OCI-LY7 (cell line): ENCODE results near the gene ATP5F1B. TPM values are rescaled to one million over a fixed set of nuclear protein-coding genes. Genes with fewer than 3 reads are reported as not detected.
A peak's percentile ranks its signal among the peaks of the same experiment; 100 is the strongest.

Experiments
- BruUV-seq: library from RNA; stranded (reverse); fragments of 400-500 nt; replicated peaks from 2 replicates; lab custom pipeline; 2021; lab: Mats Ljungman, UMichigan
- CTCF ChIA-PET: fragments of 300-600 bp; sonication (Branson Sonifier 250); formaldehyde crosslinking; loops from one replicate; lab custom pipeline; 2022; ENCODE audit warnings: antibody characterized with exemption; ENCODE audit not compliant: unreplicated experiment; lab: Charles Lee
- POLR2A ChIA-PET: fragments of 300-600 bp; sonication (Branson Sonifier 250); formaldehyde crosslinking; loops from one replicate; lab custom pipeline; 2022; ENCODE audit warnings: antibody characterized with exemption; lab: Charles Lee
- DNase-seq: peaks from one replicate; pipeline ENCODE4 v3.0.0-alpha.2; 2015; ENCODE audit warnings: low spot score
- H2AFZ ChIP-seq: fragments of 200-600 bp; sonication (generic), shearing (Covaris generic); 2 replicates; pipeline ENCODE4 v1.6.1; 2014; ENCODE audit warnings: mild to moderate bottlenecking, antibody characterized with exemption, low read length, moderate library complexity
- H3K27ac ChIP-seq: fragments of 200-600 bp; sonication (generic); 2 replicates; pipeline ENCODE4 v1.5.1; 2014; ENCODE audit warnings: mixed run types, low read depth, mild to moderate bottlenecking, moderate library complexity, low read length, inconsistent platforms; ENCODE audit not compliant: poor library complexity, severe bottlenecking
- H3K36me3 ChIP-seq: fragments of 200-600 bp; sonication (generic); 2 replicates; pipeline ENCODE4 v1.6.1; 2014; ENCODE audit warnings: mild to moderate bottlenecking, antibody characterized with exemption, low read length, moderate library complexity, mixed read lengths; ENCODE audit not compliant: insufficient read depth
- H3K4me1 ChIP-seq: fragments of 200-600 bp; sonication (generic); 2 replicates; pipeline ENCODE4 v1.5.1; 2014; ENCODE audit warnings: mild to moderate bottlenecking, low read length; ENCODE audit not compliant: insufficient read depth, poor library complexity, severe bottlenecking
- H3K4me2 ChIP-seq: fragments of 200-600 bp; sonication (generic); 2 replicates; pipeline ENCODE4 v1.6.1; 2014; ENCODE audit warnings: mild to moderate bottlenecking, low read length
- H3K4me3 ChIP-seq: fragments of 200-600 bp; sonication (generic); 2 replicates; pipeline ENCODE4 v1.5.1; 2014; ENCODE audit warnings: mild to moderate bottlenecking, low read depth, low read length; ENCODE audit not compliant: poor library complexity, severe bottlenecking
- H3K79me2 ChIP-seq: fragments of 200-600 bp; sonication (generic); 2 replicates; pipeline ENCODE4 v1.6.1; 2016; ENCODE audit warnings: low read depth, mild to moderate bottlenecking, low read length, moderate library complexity, mixed read lengths; ENCODE audit not compliant: insufficient read depth
- H3K9me2 ChIP-seq: fragments of 200-600 bp; sonication (generic); 2 replicates; pipeline ENCODE4 v1.6.1; 2016; ENCODE audit warnings: mild to moderate bottlenecking, low read length, mixed read lengths; ENCODE audit not compliant: insufficient read depth
- H3K9me3 ChIP-seq: fragments of 200-600 bp; sonication (generic); 2 replicates; pipeline ENCODE4 v1.6.1; 2014; ENCODE audit warnings: mild to moderate bottlenecking, mixed run types, low read length, mixed read lengths
- H4K20me1 ChIP-seq: fragments of 200-600 bp; sonication (generic); 2 replicates; pipeline ENCODE4 v1.6.1; 2014; ENCODE audit warnings: mild to moderate bottlenecking, antibody characterized with exemption, low read length, moderate library complexity, mixed read lengths; ENCODE audit not compliant: insufficient read depth
- EZH2phosphoT487 ChIP-seq: fragments of 200-600 bp; sonication (generic); IDR thresholded peaks from 2 replicates; pipeline ENCODE4 v1.6.1; 2018; ENCODE audit warnings: low read depth, borderline replicate concordance, mild to moderate bottlenecking, mixed run types, antibody characterized with exemption, low read length, moderate library complexity, mixed read lengths
- intact Hi-C: fragments of 100-400 bp; cut with micrococcal nuclease; formaldehyde crosslinking; loops from one replicate; pipeline ENCODE4 v1.10.0; 2022; ENCODE audit not compliant: unreplicated experiment
- total RNA-seq, 2 experiments: library from RNA; depleted of rRNA in 1 of 2; stranded (reverse); fragments of >200 nt in 1 of 2; shearing (Covaris generic) in 1 of 2; gene quantifications; 2 replicates each; pipeline ENCODE4 v1.2.3, GENCODE V29; 2014 to 2022
- TF ChIP-seq, protein P1 (sequence below): fragments of 200-600 bp; sonication (generic); conservative IDR thresholded peaks from 2 replicates; pipeline ENCODE4 v1.5.1; 2014; ENCODE audit warnings: mild to moderate bottlenecking, antibody characterized with exemption, low read length, moderate library complexity, mixed read lengths

The ATP5F1B gene
- total RNA-seq, 2 experiments from 2014 or later = 385 to 732 TPM

DNA sequence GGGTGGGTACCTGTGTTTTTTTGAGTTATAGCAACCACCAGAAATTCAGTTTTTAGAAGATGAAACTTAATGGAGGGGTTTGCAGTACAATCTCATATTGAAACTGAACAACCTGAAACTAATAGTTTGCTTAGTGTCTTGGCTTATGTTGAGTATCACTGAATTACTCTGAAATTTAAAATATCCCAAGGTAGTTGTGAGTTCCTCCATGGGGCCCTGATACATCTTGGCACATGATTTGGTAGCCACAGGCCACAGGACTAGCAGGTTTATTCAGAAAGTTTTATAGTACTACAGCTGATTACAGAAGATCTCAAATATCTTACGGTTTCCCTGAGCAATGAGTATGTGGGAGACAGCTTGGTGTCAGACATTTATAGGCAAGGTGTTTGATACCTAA, 31.9 kb upstream of the ATP5F1B start:
- Histone ChIP-seq H3K4me2 (no peak overlapping the region), H3K9me3 (no peaks in the 10 kb centered on the region), H3K79me2 (peaks cover 97% of the 10 kb centered on the region), H2AFZ (no peak overlapping the region), H3K4me1 (no peaks in the 10 kb centered on the region), H3K4me3 (no peak overlapping the region), H3K36me3 (peaks cover 91% of the 10 kb centered on the region), H3K27ac (no peak overlapping the region), H3K9me2 (no peaks in the 10 kb centered on the region), H4K20me1 (peaks cover 30% of the 10 kb centered on the region)
- intact Hi-C loops = no loop called here
- ChIA-PET CTCF (no interaction called here), POLR2A (interaction anchor here (0.7 to 1.3 kb wide), 3 partner anchors 9 to 955 kb away, joined by 3 to 8 read pairs (median 4); partner anchors contain the start of gene B4GALNT1)
- no peak for DNase-seq
- BruUV-seq = TSS peak; percentile 13
- TF ChIP-seq, protein P1, sequence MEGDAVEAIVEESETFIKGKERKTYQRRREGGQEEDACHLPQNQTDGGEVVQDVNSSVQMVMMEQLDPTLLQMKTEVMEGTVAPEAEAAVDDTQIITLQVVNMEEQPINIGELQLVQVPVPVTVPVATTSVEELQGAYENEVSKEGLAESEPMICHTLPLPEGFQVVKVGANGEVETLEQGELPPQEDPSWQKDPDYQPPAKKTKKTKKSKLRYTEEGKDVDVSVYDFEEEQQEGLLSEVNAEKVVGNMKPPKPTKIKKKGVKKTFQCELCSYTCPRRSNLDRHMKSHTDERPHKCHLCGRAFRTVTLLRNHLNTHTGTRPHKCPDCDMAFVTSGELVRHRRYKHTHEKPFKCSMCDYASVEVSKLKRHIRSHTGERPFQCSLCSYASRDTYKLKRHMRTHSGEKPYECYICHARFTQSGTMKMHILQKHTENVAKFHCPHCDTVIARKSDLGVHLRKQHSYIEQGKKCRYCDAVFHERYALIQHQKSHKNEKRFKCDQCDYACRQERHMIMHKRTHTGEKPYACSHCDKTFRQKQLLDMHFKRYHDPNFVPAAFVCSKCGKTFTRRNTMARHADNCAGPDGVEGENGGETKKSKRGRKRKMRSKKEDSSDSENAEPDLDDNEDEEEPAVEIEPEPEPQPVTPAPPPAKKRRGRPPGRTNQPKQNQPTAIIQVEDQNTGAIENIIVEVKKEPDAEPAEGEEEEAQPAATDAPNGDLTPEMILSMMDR = no peak
- TF ChIP-seq EZH2phosphoT487 = no peak

- no TSS peak for BruUV-seq
- Histone ChIP-seq H3K79me2 (peaks cover 97% of the 10 kb centered on the region), H3K36me3 (peaks cover 91% of the 10 kb centered on the region), H2AFZ (no peak overlapping the region), H3K9me2 (no peaks in the 10 kb centered on the region), H3K4me2 (no peak overlapping the region), H3K4me1 (no peaks in the 10 kb centered on the region), H3K27ac (no peak overlapping the region), H4K20me1 (peaks cover 31% of the 10 kb centered on the region), H3K9me3 (no peaks in the 10 kb centered on the region), H3K4me3 (no peak overlapping the region)
- no peak for TF ChIP-seq EZH2phosphoT487
- TF ChIP-seq, protein P1 = no peak
- CTCF ChIA-PET = no interaction called here
- intact Hi-C loops = no loop called here
- no peak for DNase-seq
- POLR2A ChIA-PET = interaction anchor here (0.6 to 1.3 kb wide), 3 partner anchors 9 to 956 kb away, joined by 3 to 8 read pairs (median 4); partner anchors contain the start of gene B4GALNT1
These were observed 31.2 kb upstream of the ATP5F1B start for GRCh38 chr12:56676851-56677580.

GRCh38 chr12:56671608-56672007, 25.8 kb upstream of the ATP5F1B start:
- BruUV-seq = no TSS peak
- POLR2A ChIA-PET = interaction anchor here (1.2 kb wide), 1 partner anchor 69 kb away, joined by 3 read pairs; no protein-coding TSS in a partner anchor
- Histone ChIP-seq H3K9me2 (no peaks in the 10 kb centered on the region), H4K20me1 (peaks cover 23% of the 10 kb centered on the region), H3K79me2 (peaks cover 81% of the 10 kb centered on the region), H3K27ac (no peak overlapping the region), H3K4me2 (no peak overlapping the region), H2AFZ (no peak overlapping the region), H3K4me3 (no peak overlapping the region), H3K4me1 (no peaks in the 10 kb centered on the region), H3K9me3 (no peaks in the 10 kb centered on the region), H3K36me3 (peaks cover 92% of the 10 kb centered on the region)
- intact Hi-C loops = no loop called here
- DNase-seq = no peak
- TF ChIP-seq, protein P1 = no peak
- TF ChIP-seq EZH2phosphoT487 = no peak
- CTCF ChIA-PET = no interaction called here
